ENCODE data around the gene SOX12. TPM values are rescaled to one million over a fixed set of nuclear protein-coding genes. Genes with fewer than 3 reads are reported as not detected.

Gene SOX12
- total and polyA plus RNA-seq, 10 donors, result 3.2 to 12.5 (median 7.0) TPM

- Histone ChIP-seq H3K9me3 (no peaks in the 10 kb centered on the region), H3K27ac (peak overlapping the region in 7 of 8 donors; percentile 64 to 98 (median 94)), H3K27me3 (replicated peaks in 1 of 7) (peaks cover 0 to 14% (median 0%) of the 10 kb centered on the region in 7 donors), H3K4me3 (peak overlapping the region in 4 of 8 donors; percentile 80 to 94 (median 80)), H3K4me1 (peaks cover 13 to 69% (median 57%) of the 10 kb centered on the region in 6 donors), H3K36me3 (no peaks in the 10 kb centered on the region)
- no peak for TF ChIP-seq POLR2A (IDR thresholded peaks at IDR 0.05)
- no peak for TF ChIP-seq POLR2AphosphoS5 (IDR thresholded peaks at IDR 0.05)
- TF ChIP-seq CTCF (IDR thresholded peaks at IDR 0.05 in 8 of 11, conservative IDR thresholded peaks at IDR 0.05 in 3 of 11), result no peak
- 57 to 66% (median 61%) methylated on average over 29 to 31 of the region's 31 CpGs for WGBS, 5 donors
- peak; percentile 75 for DNase-seq
- intact Hi-C loops (cut with DNase I; ENCODE audit: low total_unique reads), result loop anchor here (5.0 kb wide), 2 partner anchors 41 to 121 kb away; no protein-coding TSS in a partner anchor
These were observed 2.9 kb downstream of the SOX12 start for GRCh38 chr20:328027-328974.

GRCh38 chr20:328975-329695, 3.8 kb downstream of the SOX12 start:
- intact Hi-C loops (cut with DNase I; ENCODE audit: low total_unique reads), result loop anchor here (5.0 kb wide), 2 partner anchors 42 to 122 kb away; no protein-coding TSS in a partner anchor
- WGBS, 5 donors, result 50 to 57% (median 53%) methylated on average over 7 of the region's 7 CpGs
- H3K9me3 ChIP-seq, result no peaks in the 10 kb centered on the region
- DNase-seq, result no peak
- peaks cover 13 to 60% (median 49%) of the 10 kb centered on the region in 6 donors for H3K4me1 ChIP-seq
- peak overlapping the region in 5 of 8 donors; percentile 13 to 94 (median 64) for H3K27ac ChIP-seq
- H3K36me3 ChIP-seq, result no peaks in the 10 kb centered on the region
- H3K4me3 ChIP-seq, result no peak overlapping the region
- peaks cover 0 to 14% (median 0%) of the 10 kb centered on the region in 7 donors for H3K27me3 ChIP-seq (replicated peaks in 1 of 7)
- no peak for TF ChIP-seq POLR2A (IDR thresholded peaks at IDR 0.05)

GRCh38 chr20:329851-330232, 4.5 kb downstream of the SOX12 start:
- H3K27ac ChIP-seq, result peak overlapping the region in 2 of 8 donors; percentile 94
- DNase-seq, result no peak

More at GRCh38 chr20:329851-330232, 4.5 kb downstream of the SOX12 start:
- intact Hi-C loops (cut with DNase I; ENCODE audit: low total_unique reads), result loop anchor here (5.0 kb wide), 2 partner anchors 43 to 123 kb away; no protein-coding TSS in a partner anchor
- peaks cover 13 to 53% (median 46%) of the 10 kb centered on the region in 6 donors for H3K4me1 ChIP-seq
- no peak for TF ChIP-seq CTCF (IDR thresholded peaks at IDR 0.05 in 8 of 11, conservative IDR thresholded peaks at IDR 0.05 in 3 of 11)
- no peak for TF ChIP-seq POLR2A (IDR thresholded peaks at IDR 0.05)
- TF ChIP-seq POLR2AphosphoS5 (IDR thresholded peaks at IDR 0.05), result no peak
- no peak overlapping the region for H3K4me3 ChIP-seq
- 56 to 72% (median 69%) methylated on average over 4 of the region's 4 CpGs for WGBS, 5 donors
- peaks cover 0 to 14% (median 0%) of the 10 kb centered on the region in 7 donors for H3K27me3 ChIP-seq (replicated peaks in 1 of 7)
- no peaks in the 10 kb centered on the region for H3K9me3 ChIP-seq
- no peaks in the 10 kb centered on the region for H3K36me3 ChIP-seq

All from spleen (tissue), 11 donors.